NCI-H2227 (cell line): ENCODE measurements around the gene S1PR2.
"Not testable (repeated sequence)": the region's sequence is repeated elsewhere in the genome, so short reads cannot be mapped to it uniquely, and the experiment has no call there.

Source experiments
- DNase-seq: peaks from one replicate; lab custom pipeline; 2025; ENCODE audit not compliant: unreplicated experiment; lab: John Stamatoyannopoulos, UW

S1PR2 gene

DNA sequence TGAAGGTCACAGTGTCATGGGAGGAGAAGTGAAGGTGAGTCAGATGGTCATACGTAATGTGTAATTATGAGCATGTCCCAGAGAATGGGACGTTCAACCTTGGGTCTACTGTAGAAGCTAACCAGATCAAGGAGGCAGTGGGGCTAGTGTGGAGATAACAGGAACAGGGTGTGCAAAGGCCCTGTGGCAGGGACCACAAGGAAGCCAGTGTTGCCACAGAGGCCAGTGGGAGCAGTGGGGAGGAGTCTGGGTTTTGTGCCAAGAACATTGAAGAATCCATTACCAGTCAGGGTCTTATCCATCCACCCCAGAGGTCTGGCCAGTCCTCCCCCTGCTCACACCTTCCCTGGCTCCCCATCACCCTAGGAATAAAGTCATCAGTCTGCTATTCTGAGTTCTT, 24.2 kb upstream of the S1PR2 start:
- no peak for DNase-seq

DNA sequence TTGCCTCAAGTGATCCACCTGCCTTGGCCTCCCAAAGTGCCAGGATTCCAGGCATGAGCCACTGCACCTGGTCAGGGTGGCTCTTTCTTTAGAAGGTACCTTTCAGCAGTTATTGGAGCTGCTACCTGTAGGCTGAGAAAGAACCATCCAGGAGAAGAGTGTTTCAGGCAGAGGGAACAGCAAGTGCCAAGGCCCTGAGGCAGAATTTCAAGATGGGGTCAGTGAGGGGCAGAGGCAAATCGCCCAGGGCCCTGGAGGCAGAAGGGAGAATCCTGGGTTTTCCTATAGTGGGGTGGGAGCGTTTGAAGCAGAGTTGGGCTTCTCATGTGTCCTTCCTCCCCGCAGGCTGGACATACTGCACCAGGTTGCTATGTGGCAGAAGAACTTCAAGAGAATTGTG, 23.1 kb upstream of the S1PR2 start:
- DNase-seq = no peak

- no peak for DNase-seq
These were observed 21.6 kb upstream of the S1PR2 start for GRCh38 chr19:10252707-10253106.

GRCh38 chr19:10251792-10252694, 20.9 kb upstream of the S1PR2 start, which contains the start of gene MRPL4:
MRPL4 (plus strand) TSS chr19:10252214; CDS start chr19:10252254, 40 bp downstream.
- DNase-seq = peak; percentile 95

DNA sequence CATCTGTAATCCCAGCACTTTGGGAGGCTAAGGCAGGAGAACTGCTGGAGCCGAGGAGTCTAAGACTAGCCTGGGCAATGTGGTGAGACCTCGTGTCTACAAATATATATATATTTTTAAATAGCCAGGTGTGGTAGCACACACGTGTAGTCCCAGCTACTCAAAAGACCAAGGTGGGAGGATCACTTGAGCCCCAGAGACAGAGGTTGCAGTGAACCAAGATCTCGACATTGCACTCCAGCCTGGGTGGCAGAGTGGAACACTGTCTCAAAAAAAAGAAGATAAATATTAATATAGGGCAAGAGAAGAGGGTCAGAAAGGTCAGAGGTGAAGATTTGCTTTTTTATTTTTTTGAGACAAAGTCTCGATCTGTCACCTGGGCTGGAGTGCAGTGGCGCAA, 15.4 kb upstream of the S1PR2 start:
- DNase-seq = no peak

GRCh38 chr19:10245189-10245939, 14.2 kb upstream of the S1PR2 start:
- no peak for DNase-seq

DNA sequence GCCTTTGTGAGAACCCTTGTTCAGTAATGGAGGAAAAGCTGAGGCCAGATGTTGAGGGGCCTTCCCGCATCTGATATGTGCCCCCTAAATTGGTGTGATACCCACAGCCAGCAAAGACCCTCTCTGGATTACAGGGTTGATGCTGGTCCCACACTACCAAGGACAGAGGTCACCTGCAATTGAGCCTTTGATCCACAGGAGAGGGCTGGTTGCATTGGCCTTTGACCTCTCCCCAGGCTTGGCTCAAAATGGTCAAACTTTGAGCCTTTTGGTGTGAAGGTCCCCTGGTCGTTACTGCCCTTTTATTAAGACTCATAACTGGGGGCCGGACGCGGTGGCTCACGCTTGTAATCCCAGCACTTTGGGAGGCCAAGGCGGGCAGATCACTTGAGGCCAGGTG, 12.5 kb upstream of the S1PR2 start:
- no peak for DNase-seq

GRCh38 chr19:10241826-10242449, 10.8 kb upstream of the S1PR2 start:
- DNase-seq = not testable (repeated sequence)

- no peak for DNase-seq
These were observed 7.1 kb upstream of the S1PR2 start for GRCh38 chr19:10238172-10238783.

DNA sequence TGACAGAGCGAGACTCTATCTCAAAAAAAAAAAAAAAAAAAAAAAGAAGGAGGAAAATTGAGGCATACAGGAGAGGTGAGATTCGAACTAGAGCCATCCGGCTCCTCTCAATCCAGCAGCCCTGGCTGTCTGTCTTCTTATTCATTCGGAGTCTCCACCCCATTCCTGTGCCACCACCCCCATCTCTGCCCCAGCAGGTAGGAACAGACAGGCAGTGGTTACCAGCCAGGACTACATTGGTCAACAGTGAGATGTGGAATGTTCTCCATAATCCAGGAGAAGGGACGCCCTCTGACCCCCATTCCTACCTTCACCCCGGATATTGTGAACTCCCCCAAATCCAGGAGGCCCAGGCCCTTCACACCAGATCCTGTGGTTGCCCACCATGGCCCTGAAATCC, 6.6 kb upstream of the S1PR2 start:
- DNase-seq = no peak

GRCh38 chr19:10235409-10235808, 4.3 kb upstream of the S1PR2 start:
- not testable (repeated sequence) for DNase-seq

DNA sequence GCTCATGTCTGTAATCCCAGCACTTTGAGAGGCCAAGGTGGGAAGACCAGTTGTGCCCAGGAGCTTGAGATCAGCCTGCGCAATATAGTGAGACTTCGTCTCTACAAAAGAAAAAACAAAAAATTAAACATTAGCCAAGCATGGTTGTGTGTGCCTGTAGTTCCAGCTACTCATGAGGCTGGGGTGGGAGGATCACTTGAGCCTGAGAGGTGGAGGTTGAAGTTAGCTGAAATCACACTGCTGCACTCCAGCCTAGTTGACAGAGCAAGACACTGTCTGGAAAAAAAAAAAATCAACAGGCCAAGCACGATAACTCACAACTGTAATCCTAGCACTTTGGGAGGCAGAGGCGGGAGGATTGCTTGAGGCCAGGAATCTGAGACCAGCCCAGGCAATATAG, 3.9 kb upstream of the S1PR2 start:
- no peak for DNase-seq

DNA sequence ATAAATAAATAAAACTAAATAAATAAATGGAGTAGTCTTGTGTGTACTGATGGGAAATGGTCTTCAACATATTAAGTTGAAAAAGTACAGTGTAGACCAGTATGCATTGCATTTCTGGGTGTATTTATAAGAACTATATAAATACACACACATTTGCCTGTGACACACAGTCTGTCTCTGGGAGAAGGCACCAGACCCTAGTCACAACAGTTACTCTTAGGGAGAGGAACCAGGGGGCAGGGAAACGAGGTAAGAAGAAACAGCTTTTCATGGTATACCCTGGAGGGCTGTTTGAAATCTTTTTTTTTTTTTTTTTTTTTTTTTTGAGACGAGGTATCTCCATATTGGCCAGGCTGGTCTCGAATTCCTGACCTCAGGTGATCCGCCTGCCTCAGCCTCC, 2.8 kb upstream of the S1PR2 start:
- no peak for DNase-seq

DNA sequence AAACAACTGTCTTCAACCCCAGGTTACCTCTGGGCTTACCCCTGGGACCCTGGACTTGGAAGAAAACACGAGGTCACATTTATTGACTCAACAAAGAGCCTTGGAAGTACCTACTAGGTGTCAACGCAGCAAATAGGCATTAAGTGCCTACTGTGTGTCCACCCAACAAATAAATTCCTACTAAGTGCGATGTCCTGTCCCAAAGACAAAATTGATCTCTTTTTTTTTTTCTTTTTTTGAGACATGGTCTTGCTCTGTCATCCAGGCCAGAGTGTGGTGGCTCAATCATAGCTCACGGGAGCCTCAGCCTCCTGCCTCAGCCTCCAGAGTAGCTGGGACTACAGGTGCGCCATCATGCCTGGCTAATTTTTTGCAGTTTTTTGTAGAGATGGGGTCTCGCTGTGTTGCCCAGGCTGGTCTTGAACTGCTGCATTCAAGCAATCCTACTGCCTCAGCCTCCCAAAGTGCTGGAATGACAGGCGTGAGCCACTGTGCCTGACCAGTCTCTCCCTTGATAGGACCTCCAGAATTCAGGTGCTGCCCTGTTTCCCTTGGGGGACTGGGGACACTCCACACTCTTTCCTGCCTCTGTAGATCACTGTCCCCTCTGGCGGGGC, 589 bp upstream of the S1PR2 start:
- no peak for DNase-seq

DNA sequence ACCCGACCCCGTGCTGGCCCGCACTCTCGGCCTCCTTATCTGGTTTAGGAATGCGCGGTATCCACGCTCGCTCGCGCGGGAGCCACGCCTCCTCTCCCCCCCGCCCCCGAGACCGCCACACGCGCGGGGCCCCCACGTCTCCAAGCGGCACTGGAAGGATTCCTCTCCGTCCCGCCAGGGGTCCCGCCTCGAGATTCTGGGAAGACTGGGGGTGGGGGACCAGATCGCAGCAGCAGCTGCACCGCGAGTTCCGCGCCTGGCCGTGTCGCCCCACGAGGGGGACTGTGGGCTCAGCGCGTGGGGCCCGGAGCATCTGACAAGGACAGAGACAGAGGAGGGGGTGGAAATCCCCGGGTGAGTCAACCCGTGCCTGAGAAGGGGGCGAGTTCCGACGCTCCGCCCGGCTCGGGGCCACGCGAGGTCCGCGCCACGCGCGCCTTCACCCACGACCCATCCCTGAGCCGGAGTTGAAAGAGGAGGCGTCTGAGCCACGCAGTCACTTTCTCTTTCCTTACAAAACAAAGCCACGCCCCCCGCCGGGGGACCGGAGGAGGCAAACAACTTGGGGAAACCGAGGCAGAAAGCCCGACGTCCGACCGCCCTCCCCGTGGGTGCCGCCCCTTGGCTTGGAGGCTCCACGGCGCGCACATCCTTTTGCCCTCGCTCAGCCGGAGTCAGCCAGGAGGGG, 814 bp downstream of the S1PR2 start:
- no peak for DNase-seq

DNA sequence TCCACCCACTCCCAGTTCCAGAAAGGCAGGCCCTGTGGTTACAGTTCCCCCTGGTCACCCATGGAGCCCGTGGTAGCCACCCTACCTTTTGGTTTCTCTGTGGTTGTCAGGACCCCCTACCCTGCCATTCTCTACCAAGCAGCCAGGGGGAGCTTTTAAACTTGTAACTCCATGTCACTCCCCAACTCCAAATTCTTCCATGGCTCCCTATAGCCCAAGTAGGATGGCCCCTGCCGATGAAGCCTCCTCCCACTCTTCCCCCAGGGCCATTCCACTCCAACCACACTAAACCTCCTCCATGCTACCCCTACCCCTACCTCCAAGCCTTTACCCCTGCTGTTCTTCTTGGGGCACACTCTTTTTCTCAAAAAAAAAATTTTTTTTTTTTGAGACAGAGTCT, 2.2 kb downstream of the S1PR2 start:
- DNase-seq = no peak

DNA sequence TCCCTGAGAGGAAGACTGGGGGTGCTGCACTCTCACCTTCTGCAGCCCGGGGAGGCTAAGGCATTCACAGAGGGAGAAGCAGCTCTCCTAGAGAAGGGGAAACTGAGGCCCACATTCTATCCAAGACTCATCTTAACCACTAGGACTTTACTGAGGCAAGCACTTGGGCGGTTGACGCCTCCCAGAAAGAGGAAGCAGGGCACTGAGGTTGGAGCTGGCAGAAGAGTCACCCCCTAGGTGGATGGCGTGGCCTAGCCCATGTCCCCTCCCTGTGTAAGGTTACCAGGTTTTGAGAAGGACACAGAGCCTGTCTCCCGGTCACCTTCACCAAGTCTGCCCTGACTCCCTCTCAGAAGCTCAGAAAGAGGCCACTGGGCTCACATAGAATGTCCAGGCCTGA, 2.7 kb downstream of the S1PR2 start:
- no peak for DNase-seq

DNA sequence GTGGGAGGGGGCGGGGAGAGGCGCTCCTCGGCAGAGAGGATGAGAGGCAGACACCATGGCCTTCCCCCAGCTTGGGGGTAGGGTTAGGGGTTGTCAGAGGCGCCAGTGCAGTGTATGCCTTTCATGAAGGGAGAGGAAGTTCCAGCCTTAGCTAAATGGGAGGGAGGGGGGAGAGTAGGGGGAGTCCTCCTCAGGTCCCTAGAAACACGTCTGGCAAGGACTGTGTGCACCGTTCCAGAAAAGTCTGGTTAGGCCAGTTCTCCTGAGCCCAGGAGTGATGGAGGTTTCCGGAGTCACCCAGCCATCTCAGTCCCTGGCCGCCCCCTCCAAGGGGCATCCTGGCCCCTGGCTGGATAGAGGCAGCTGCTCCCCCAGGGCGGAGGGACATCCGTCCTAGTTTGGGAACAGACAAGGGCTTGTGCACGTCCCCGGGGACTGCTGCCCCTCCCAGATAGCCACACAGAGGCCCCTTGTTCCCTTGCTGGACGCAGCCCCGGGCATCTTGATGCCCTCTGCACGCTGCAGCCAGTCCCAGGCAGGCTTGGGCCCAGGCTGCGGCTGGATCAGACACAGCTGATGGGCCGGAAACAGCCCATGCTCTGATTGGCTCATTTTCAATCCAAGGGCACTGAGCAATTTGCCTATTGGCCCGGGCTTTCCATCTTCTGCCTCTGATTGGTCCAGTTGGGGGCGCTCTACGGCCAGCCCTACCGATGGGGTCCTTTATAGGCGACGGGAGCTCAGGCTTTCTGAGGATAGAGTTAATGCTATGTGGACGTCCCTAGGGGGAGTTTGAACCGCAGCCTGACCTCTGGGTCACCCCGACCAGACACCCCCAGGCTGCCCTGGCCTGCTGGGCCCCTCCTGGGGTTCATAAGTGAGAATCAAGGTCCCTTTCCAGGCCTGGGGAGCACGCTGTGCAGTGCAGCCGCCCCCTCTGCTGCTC, 3.8 kb downstream of the S1PR2 start:
- no peak for DNase-seq

DNA sequence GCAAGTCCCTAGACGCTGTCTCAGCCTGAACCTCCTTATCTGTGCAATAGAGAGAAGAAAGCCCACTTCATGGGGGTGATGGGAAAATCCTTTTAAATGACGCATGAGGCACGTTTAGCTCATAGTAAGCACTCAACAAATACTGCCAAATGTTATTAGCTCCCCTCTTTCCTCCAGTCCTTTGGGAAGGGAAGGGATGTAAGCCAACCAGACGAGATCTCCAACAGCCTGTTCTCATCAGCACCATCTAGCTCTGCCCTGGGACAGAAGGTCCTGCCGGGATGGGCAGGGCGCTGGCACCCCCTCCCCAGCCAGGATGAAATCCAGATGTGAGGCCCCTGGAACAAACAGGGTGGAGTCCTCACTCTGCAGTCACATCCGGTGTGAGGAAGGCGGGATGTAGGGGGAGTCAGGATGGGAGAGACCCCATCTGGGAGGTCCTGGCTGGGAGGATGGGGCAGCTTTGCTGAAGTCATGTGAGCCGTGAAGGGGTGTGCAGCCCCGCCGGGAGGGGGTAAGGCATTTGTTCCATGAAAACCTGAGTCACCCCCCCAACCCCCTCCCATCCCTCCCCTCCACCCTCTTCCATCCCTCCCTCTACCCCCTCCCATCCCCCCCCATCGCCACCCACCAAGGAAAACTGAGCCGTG, 4.6 kb downstream of the S1PR2 start:
- DNase-seq = no peak
